LNCAP (cell line): ENCODE results near the gene SLC4A3.

ENCODE experiments used
- CTCF ChIP-seq: fragments of 450-650 bp; IDR thresholded peaks from 2 replicates; pipeline ENCODE4 v1.5.1; 2017; ENCODE audit warnings: mild to moderate bottlenecking

The SLC4A3 gene

DNA sequence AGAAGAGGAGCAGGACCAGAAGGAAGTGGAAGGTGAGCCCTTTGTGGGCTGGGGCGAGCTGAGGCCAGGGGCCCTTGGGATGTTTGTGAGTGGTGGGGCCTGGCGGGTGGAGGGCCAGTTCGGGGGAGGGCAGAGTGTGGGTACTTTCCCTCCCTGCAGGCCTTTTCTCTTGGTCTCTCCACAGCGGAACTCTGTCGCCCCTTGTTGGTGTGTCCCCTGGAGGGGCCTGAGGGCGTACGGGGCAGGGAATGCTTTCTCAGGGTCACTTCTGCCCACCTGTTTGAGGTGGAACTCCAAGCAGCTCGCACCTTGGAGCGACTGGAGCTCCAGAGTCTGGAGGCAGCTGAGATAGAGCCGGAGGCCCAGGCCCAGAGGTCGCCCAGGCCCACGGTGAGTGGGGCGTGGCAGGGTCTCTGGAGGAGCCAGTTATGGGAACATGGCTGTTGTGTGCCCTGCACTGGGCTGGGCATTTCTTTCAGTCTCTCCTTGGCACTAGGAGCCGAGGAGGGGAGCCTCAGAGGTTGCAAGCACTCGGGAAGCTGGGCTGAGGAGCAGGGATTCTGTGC, 18.9 kb upstream of the SLC4A3 start:
- TF ChIP-seq CTCF, result no peak

DNA sequence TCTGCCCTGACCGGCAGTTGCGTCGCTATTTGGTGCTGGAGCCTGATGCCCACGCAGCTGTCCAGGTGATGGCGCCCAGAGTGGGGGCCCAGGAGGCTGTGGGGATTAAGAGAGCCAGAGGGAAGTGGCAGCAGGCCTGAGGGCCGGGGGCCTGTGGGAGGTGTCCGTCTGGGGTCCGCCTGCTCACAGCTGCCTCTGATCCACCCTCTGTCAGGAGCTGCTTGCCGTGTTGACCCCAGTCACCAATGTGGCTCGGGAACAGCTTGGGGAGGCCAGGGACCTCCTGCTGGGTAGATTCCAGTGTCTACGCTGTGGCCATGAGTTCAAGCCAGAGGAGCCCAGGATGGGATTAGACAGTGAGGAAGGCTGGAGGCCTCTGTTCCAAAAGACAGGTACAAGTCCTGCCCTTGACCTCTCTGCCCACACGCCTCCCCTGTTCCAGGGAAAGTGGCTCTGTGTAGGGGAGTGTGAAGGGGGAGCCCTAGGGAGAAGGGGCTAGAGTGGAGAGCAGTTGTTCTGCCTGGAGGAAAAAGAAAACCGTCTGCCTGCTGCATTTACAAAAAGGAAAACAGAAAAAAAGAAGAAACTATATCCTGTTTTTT, 18.2 kb upstream of the SLC4A3 start:
- TF ChIP-seq CTCF, result no peak

DNA sequence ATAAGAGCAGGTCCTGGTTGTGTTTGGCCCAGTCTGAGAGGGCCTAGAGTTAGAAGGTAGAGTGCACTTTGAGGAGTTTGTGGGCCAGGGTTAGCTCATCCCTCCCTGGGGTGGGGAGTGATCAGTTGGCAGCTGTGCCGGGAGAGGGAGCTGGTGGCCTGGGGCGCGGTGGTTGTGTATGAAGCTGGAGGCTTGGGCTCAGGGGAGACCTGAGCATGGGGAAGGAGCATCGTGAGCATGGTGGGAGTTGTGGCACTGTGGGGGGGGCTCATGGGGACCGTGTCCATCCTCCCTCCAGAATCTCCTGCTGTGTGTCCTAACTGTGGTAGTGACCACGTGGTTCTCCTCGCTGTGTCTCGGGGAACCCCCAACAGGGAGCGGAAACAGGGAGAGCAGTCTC, 16.1 kb upstream of the SLC4A3 start:
- no peak for TF ChIP-seq CTCF

DNA sequence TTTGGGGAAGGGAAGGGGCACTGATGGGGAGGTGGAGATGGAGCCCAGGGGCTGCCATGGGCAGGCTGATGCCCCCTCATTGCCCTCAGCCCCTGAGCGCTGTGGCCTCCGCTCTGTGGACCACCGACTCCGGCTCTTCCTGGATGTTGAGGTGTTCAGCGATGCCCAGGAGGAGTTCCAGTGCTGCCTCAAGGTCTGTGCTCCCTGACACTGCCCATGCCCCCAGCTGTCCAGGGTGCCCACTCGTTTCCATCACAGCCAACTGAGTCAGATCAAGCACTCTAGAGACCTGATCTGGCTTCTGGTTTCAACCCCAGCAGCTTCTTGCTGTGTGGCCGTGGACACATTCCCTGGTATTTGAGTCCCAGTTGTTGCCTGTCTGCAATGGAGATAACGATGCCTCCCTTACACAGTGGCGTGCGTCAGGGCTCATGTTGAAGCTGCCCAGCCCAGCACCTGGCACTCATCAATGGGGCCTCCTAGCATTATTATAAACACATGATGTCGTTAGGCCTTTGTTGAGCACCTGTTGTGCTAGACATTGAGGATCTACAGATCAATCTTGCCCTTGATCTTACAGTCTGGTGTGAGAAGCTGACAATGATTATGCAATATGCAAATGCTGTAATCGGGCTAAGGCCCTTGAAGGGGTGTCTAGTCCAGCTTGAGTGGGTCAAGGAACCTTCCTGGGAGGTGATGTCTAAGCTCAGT, 15.4 kb upstream of the SLC4A3 start:
- TF ChIP-seq CTCF, result no peak

DNA sequence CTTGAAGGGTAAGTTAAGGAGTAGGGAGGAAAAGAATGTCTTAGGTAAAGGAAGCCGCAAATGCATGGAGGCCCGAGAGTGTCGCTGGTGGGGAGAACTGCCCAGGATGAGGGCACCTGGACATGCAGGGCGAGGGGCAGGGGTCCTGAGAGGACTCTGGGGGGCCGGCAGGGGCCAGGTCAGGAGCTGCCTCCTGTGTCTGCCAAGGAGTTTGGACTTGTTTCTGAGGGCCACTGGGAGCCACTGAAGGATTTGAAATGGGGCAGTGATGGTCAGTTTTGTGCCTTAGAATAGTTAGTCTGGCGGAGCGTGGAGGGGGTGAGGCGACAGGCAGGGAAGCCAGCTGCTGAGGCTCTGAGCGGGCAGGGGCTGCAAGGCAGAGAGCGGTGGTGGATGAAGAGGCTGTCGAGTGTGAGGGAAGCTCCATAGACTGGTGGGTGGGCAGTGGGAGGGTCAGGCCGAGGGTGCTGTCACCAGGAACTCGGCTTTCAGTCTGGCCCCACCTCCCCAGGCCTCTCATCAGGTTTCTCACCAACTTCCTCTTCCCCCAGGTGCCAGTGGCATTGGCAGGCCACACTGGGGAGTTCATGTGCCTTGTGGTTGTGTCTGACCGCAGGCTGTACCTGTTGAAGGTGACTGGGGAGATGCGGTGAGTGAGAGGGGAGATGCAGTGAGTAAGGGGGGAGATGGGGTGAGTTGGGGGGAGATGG, 14.7 kb upstream of the SLC4A3 start:
- TF ChIP-seq CTCF, result no peak

DNA sequence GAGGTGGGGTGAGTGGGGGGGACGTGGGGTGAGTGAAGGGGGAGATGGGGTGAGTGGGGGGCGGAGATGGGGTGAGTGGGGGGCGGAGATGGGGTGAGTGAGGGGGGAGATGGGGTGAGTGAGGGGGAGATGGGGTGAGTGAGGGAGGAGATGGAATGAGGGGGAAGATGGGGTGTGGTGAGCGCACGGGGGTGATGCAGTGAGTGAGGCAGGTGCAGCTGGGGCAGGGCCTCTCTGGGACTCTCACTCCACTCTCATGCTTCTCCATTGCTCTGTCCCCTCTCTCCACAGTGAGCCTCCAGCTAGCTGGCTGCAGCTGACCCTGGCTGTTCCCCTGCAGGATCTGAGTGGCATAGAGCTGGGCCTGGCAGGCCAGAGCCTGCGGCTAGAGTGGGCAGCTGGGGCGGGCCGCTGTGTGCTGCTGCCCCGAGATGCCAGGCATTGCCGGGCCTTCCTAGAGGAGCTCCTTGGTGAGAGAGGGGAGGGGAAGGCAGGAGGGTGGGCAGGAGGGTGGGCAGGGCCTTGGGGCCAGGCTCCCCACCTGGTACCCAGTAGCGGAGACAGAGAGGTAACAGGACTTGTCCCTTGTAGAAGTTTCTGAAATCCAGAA, 13.9 kb upstream of the SLC4A3 start:
- no peak for TF ChIP-seq CTCF

DNA sequence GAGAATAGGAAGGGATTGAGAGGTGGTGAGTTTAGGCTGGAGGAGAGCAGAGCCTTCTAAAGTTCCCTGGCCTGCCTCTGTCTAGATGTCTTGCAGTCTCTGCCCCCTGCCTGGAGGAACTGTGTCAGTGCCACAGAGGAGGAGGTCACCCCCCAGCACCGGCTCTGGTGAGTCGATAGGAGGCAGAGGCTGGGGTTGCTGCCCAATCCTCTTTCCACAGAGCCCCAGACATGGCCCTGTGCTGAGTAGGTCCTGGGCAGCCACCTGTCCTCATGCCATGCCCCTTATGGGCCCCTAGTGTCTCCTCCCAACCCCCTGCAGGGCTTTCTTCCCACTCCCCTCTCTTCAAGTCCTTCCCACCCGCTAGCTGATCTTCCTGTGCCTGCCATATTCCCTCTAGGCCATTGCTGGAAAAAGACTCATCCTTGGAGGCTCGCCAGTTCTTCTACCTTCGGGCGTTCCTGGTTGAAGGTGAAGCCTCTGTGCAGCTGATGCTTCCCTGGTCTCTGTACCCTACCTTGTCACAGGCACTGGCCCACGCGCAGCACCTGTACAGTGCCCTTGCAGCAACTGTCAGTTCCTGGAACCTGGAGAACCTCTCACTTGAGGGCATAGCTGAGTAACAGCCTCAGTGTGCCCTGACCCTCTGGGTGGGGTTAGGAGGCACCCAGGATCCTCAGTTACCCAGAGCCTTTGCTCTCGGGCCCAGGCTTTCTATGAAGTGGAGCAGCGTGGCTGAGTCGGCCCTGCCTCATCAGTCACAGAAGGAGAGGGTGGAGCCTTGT, 13.2 kb upstream of the SLC4A3 start:
- no peak for TF ChIP-seq CTCF
